ENCODE results near the gene CYP21A2.
A peak's percentile ranks its signal among the peaks of the same experiment; 100 is the strongest.
"Not testable (repeated sequence)": the region's sequence is repeated elsewhere in the genome, so short reads cannot be mapped to it uniquely, and the experiment has no call there.

Gene CYP21A2

GRCh38 chr6:32055756-32056155 lies 17.5 kb downstream of the CYP21A2 start:
- DNase-seq (ENCODE audit: low spot score), result not testable (repeated sequence)

- no peak for DNase-seq (ENCODE audit: low spot score)
Measured at GRCh38 chr6:32056254-32056653, 18.0 kb downstream of the CYP21A2 start.

- DNase-seq (ENCODE audit: low spot score), result no peak
Measured at GRCh38 chr6:32057966-32058365, 19.8 kb downstream of the CYP21A2 start.

GRCh38 chr6:32058511-32058963 lies 20.3 kb downstream of the CYP21A2 start:
- DNase-seq (ENCODE audit: low spot score), result no peak

GRCh38 chr6:32060966-32061655 lies 22.9 kb downstream of the CYP21A2 start:
- no peak for DNase-seq (ENCODE audit: low spot score)

- no peak for DNase-seq (ENCODE audit: low spot score)
Measured at GRCh38 chr6:32064706-32065105, 26.5 kb downstream of the CYP21A2 start.

- DNase-seq (ENCODE audit: low spot score), result not testable (repeated sequence)
Measured at GRCh38 chr6:32067521-32067920, 29.3 kb downstream of the CYP21A2 start.

- DNase-seq (ENCODE audit: low spot score), result not testable (repeated sequence)
Measured at GRCh38 chr6:32068315-32068714, 30.1 kb downstream of the CYP21A2 start.

- DNase-seq (ENCODE audit: low spot score), result no peak
Measured at GRCh38 chr6:32068867-32069266, 30.7 kb downstream of the CYP21A2 start.

GRCh38 chr6:32069460-32069859 lies 31.2 kb downstream of the CYP21A2 start:
- no peak for DNase-seq (ENCODE audit: low spot score)

GRCh38 chr6:32069878-32070515 lies 31.8 kb downstream of the CYP21A2 start:
- DNase-seq (ENCODE audit: low spot score), result no peak

GRCh38 chr6:32070814-32071543 lies 32.8 kb downstream of the CYP21A2 start:
- DNase-seq (ENCODE audit: low spot score), result no peak

- DNase-seq (ENCODE audit: low spot score), result no peak
Measured at GRCh38 chr6:32073101-32073500, 34.9 kb downstream of the CYP21A2 start.

GRCh38 chr6:32073613-32074012 lies 35.4 kb downstream of the CYP21A2 start:
- no peak for DNase-seq (ENCODE audit: low spot score)

GRCh38 chr6:32074996-32075532 lies 36.8 kb downstream of the CYP21A2 start:
- peak; percentile 69 for DNase-seq (ENCODE audit: low spot score)

GRCh38 chr6:32075781-32076180 lies 37.6 kb downstream of the CYP21A2 start:
- no peak for DNase-seq (ENCODE audit: low spot score)

- peak; percentile 74 for DNase-seq (ENCODE audit: low spot score)
Measured at GRCh38 chr6:32076321-32076809, 38.1 kb downstream of the CYP21A2 start.

- DNase-seq (ENCODE audit: low spot score), result no peak
Measured at GRCh38 chr6:32079566-32080290, 41.5 kb downstream of the CYP21A2 start.

- peak; percentile 96 for DNase-seq (ENCODE audit: low spot score)
Measured at GRCh38 chr6:32081168-32081990, 43.2 kb downstream of the CYP21A2 start.

- no peak for DNase-seq (ENCODE audit: low spot score)
Measured at GRCh38 chr6:32082478-32082877, 44.3 kb downstream of the CYP21A2 start.

GRCh38 chr6:32082935-32083334 lies 44.7 kb downstream of the CYP21A2 start:
- peak; percentile 94 for DNase-seq (ENCODE audit: low spot score)
